ENCODE results near the gene AIFM2. TPM values are rescaled to one million over a fixed set of nuclear protein-coding genes. Genes with fewer than 3 reads are reported as not detected.

The AIFM2 gene
- total and polyA plus RNA-seq, 2 of the 13 experiments (the other 11 are each of a cell fraction or from before 2014, with no cell fraction given) = 20.3 to 29.5 TPM

GRCh38 chr10:70090013-70090412 is 42.6 kb downstream of the AIFM2 start:
- CTCF ChIA-PET (ENCODE audit: low intra/inter-chr PET ratio, low total read pairs) = no interaction called here
- POLR2A ChIA-PET = interaction anchor here (1.3 to 3.5 kb wide), 4 partner anchors 20 to 316 kb away, joined by 3 to 26 read pairs (median 14); partner anchors contain the start of genes SAR1A and TYSND1
- TF ChIP-seq HNRNPK (IDR thresholded peaks at IDR 0.05; ENCODE audit: low read depth, low read length, poor library complexity, severe bottlenecking) (no peak), CREBL2 (CRISPR knock-in tag; IDR thresholded peaks at IDR 0.05; ENCODE audit: borderline replicate concordance) (no peak), TARDBP (CRISPR knock-in tag; IDR thresholded peaks at IDR 0.05) (no peak), GTF3A (CRISPR knock-in tag; conservative IDR thresholded peaks at IDR 0.05) (no peak), THAP8 (CRISPR knock-in tag; IDR thresholded peaks at IDR 0.05; ENCODE audit: borderline replicate concordance) (no peak), ZNF142 (CRISPR knock-in tag; IDR thresholded peaks at IDR 0.05) (no peak), MYPOP (CRISPR knock-in tag; IDR thresholded peaks at IDR 0.05) (no peak), ZBTB21 (CRISPR knock-in tag; IDR thresholded peaks at IDR 0.05) (no peak), SRSF1 (optimal IDR thresholded peaks at IDR 0.05; ENCODE audit: low read depth, low read length) (no peak), JUNB (CRISPR knock-in tag; IDR thresholded peaks at IDR 0.05; ENCODE audit: borderline replicate concordance) (no peak), ZNF335 (CRISPR knock-in tag; IDR thresholded peaks at IDR 0.05) (no peak), MTA1 (CRISPR knock-in tag; IDR thresholded peaks at IDR 0.05; ENCODE audit: borderline replicate concordance) (no peak), MED1 (CRISPR knock-in tag; IDR thresholded peaks at IDR 0.05) (no peak), MLXIP (CRISPR knock-in tag; IDR thresholded peaks at IDR 0.05; ENCODE audit: borderline replicate concordance) (no peak)

More at GRCh38 chr10:70090013-70090412, 42.6 kb downstream of the AIFM2 start:
- DNase-seq (ENCODE audit: low spot score) (no peak), FAIRE-seq (no peak), ATAC-seq (no peak)
- no peak overlapping the region for H2AFZ ChIP-seq (ENCODE audit: low read length)
- in situ Hi-C loops (cut with HindIII; ENCODE audit: extremely low pct_ligation_motif_present, low pct_unique_long_range_greater_than_20kb) = no loop called here
- H3K9ac ChIP-seq (ENCODE audit: insufficient read depth, low read depth, low read length) = no peak overlapping the region
- intact Hi-C loops (cut with micrococcal nuclease; ENCODE audit: unreplicated experiment) = no loop called here
- H4K20me1 ChIP-seq (ENCODE audit: insufficient read depth, low read length) = no peaks in the 10 kb centered on the region
- H3K4me1 ChIP-seq (ENCODE audit: insufficient read depth, low read length) = peaks cover 97% of the 10 kb centered on the region
- H3K27ac ChIP-seq (ENCODE audit: extremely low read length, insufficient read depth, low read length) = peak overlapping the region; percentile 79
- H3K79me2 ChIP-seq (ENCODE audit: insufficient read depth, low read length) = no peaks in the 10 kb centered on the region
- H3K9me3 ChIP-seq (ENCODE audit: low read length) = no peaks in the 10 kb centered on the region
- no peak overlapping the region for H3K4me3 ChIP-seq (replicated peaks in 1 of 3; ENCODE audit: insufficient read depth in 1 of 3, low read depth in 2 of 3, low read length in 3 of 3)
- H3K27me3 ChIP-seq (ENCODE audit: control insufficient read depth in 1 of 2, insufficient read depth in 2 of 2, low read length in 2 of 2) = no peaks in the 10 kb centered on the region
- H3K4me2 ChIP-seq (ENCODE audit: low read depth, low read length) = no peak overlapping the region
- no TSS peak for BruUV-seq (replicated peaks)
- peaks cover 1 to 24% of the 10 kb centered on the region in 2 experiments; a peak in 4 of 5 replicates for H3K36me3 ChIP-seq (replicated peaks in 1 of 2; ENCODE audit: control insufficient read depth in 1 of 2, insufficient read depth in 2 of 2, low read length in 2 of 2)
- 92% methylated on average over 8 of the region's 8 CpGs for WGBS (ENCODE audit: low lambda C conversion rate)

Data from HepG2 (cell line).